ENCODE measurements around the gene RNFT2.
"Not testable (repeated sequence)": the region's sequence is repeated elsewhere in the genome, so short reads cannot be mapped to it uniquely, and the experiment has no call there.

Gene RNFT2

DNA sequence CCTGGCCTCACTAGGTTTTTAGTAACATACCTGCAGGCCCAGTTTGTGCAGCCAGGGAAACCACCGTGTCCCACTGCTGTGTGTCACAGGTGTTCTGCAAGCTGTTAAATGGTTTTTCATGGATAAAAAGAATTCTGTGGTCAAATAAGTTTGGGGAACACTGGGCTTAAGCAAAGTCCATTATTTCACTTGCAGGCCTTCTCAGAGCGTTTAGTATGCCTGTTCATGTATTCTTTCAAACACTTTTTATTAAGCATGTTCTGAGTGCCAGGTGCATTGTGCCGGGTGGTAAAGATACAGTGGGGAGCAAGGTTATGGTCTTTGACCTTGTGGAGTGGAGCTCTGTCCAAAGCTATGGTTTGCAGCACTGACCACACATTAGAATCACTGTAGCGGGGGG is 7.4 kb downstream of the RNFT2 start:
- no peak for DNase-seq

DNA sequence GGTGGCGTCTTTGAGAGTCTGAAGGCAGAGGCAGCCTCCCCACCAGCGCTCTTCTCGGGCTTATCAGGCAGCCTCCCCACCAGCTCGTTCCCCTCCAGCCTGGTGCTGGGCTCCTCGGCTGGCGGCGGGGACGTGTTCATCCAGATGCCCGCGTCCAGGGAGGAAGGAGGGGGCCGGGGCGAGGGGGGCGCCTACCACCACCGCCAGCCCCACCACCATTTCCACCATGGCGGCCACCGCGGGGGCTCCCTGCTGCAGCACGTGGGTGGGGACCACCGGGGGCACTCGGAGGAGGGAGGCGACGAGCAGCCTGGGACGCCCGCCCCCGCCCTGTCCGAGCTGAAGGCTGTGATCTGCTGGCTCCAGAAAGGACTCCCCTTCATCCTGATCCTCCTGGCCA is 11.8 kb downstream of the RNFT2 start:
- no peak for DNase-seq

DNA sequence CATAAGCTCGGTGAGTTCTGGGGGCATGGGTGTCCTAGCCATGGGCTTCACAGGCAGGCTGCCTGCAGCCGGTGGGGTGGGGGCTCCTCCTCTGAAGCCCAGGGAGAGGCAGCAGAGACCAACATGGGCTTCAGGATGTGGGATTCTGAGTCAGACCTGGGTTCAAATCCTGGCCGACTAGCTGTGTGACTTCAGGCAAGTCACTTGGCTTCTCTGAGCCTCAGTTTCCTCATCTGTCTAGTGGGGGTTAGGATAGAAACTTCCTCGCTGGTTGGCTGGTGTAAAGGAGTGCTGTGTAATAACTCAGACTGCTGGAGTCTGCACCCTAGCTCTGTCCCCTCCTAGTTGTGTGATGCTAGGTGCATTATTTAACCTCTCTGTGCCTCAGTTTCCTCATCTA is 12.2 kb downstream of the RNFT2 start:
- DNase-seq = no peak

DNA sequence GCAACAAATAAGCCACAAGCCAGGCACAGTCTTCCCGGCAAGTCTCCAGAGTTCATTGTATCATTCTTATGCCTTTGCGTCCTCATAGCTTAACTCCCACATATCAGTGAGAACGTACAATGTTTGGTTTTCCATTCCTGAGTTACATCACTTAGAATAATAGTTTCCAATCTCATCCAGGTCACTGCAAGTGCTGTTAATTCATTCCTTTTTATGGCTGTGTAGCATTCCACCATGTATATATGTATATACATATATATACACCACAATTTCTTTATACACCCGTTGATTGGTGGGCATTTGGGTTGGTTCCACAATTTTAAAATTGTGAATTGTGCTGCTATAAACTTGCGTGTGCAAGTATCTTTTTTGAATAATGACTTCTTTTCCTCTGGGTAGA is 16.0 kb downstream of the RNFT2 start:
- DNase-seq = not testable (repeated sequence)

DNA sequence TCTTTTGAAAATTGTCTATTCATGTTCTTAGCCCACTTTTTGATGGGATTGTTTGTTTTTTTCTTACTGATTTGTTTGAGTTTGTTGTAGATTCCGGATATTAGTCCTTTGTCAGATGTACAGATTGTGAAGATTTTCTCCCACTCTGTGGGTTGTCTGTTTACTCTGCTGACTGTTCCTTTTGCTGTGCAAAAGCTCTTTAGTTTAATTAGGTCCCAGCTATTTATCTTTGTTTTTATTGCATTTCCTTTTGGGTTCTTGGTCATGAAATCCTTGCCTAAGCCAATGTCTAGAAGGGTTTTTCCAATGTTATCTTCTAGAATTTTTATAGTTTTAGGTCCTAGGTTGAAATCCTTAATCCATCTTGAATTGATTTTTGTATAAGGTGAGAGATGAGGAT is 16.7 kb downstream of the RNFT2 start:
- DNase-seq = not testable (repeated sequence)

DNA sequence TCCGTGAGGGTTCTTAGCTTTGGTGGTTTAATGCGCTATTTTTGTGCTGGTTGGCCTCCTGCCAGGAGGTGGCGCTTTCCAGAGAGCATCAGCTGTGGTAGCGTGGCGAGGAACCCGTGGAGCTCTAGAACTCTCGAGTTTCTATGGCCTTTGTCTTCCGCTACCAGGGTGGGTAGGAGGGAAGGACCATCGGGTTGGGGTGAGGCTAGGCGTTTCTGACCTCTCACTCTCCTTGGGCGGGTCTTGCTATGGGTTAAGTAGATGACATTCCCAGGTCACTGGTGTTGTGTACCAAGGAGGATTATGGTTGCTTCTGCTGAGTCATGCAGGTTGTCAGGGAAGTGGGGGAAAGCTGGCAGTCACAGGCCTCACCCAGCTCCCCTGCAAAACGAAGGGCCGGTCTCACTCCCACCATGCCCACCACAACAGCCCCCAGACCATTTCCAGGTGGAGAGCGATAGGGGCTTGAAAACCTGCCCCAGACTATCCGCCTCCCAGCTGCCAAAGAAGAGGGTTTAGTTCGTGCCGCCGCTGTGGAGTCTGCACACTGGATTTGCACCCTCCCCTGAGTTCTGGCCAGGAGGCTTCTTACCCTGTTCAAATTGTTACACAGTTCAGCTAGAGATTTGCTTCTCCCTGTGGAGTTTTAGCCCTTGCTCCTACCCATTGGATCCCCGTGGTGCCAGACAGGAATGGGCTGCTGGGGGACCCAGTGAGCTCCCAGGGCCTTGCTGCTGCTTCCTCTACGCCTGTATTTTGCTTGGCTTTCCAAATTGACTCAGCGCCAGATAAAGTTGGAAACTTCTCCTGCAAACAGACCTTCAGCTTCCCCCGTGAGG is 21.9 kb downstream of the RNFT2 start:
- DNase-seq = peak in 1 of 5 experiments; percentile 37

DNA sequence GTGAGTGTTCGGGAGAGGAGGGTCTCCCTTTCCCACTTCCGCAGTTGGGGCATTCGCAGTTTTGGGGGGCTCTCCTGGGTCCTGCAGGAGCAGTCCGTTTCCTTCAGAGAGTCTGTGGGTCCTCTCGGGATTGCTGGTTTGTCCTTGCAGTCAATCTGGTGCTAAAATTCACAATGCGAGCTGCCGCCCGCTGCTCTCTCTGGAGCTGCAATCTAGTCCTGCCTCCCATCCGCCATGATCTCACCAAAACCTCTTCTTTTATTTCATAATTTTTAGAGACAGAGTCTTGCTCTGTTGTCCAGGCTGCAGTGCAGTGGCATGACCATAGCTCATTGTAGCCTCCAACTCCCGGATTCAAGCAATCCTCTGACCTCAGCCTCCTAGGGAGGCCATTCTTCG is 22.5 kb downstream of the RNFT2 start:
- DNase-seq = no peak

DNA sequence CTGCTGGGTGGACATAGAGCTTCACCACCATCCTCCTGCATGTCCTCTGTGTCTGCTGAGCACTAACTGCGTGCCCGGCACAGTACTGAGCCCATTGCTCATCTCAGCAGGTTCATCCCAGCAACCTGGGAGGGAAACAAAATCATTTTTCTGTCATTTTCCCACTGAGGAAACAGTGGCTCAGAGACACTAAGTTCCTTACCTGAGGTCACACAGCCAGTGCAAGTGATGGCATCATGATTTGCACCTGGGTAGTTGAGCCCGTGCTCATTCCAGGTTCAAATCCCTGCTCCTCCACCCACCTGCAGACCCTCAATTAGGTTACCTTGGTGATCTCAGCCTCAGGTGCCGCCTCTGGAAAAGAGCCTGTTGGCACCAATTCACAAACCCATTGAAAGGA is 23.4 kb downstream of the RNFT2 start:
- no peak for DNase-seq

DNA sequence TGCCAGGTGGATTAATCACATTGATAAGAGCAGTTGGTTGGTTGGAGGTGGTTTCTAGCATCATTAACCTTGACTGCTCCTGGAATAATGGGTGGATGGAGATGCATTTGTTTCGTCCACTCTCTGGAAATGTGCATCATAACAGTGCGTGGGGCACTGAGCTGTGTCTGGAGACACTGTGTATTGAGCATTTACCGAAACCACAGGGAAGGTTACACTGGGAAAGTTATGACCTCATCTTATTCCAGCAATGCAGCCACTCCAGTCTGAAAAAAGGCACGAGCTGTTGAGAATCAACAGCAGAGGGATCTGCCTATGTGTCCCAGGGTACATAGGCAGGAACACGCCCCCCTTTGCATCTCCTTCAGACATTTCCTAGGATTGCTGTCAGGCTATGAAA is 27.2 kb downstream of the RNFT2 start:
- no peak for DNase-seq

DNA sequence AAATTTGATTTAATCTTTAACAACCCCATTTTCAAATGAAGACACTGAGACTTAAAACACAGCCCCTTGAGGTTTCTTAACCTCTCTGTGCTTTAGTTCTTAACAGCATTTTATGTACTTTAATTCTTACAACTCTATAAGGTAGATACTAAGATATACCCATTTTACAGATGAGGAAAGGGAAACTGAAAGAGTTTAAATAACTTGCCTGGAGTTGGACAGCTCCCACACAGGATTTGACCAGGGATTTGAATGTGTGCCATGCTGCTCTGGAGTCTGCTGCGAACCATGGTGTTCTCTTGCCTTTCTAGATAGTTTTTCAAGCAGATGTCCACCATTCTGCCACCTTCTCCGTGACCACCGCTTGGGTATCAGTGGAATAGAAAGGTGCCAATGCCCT is 28.2 kb downstream of the RNFT2 start:
- no peak for DNase-seq

DNA sequence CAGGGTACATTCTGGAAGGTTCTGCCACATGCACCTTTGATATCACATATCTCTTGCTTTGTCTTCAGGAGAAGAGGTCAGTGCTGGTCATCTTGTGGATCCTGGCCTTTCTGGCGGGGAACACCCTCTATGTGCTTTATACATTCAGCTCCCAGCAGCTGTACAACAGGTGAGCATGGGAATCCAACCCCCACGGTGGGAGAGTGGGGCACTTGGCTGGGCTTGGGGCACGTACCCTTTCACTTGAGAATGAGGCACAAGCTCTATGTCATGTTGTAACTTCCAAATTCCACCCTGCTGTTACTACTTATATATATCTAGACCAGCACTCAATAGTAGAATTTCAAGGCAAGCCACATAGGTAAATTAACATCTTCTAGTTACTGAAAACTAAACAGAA is 28.6 kb downstream of the RNFT2 start:
- DNase-seq = no peak

DNA sequence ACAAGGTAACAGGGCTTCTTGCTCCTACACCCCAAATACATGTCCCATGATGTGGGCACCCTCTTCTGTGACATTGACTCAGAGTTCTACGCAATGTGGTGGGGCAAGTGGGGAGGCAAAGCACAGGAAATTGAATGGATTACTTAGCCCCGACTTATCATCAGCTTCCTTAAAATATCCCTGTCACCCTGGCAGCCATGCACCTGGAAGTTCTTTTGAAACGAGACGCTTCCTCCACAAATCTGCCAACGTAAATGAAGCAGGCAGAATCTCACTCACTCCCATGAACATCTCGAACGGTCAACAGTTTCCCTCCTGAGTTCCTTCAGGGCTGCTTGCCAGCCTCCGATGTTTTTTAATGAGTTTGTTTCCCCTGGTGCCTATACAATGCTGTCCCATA is 33.5 kb downstream of the RNFT2 start:
- DNase-seq = no peak

DNA sequence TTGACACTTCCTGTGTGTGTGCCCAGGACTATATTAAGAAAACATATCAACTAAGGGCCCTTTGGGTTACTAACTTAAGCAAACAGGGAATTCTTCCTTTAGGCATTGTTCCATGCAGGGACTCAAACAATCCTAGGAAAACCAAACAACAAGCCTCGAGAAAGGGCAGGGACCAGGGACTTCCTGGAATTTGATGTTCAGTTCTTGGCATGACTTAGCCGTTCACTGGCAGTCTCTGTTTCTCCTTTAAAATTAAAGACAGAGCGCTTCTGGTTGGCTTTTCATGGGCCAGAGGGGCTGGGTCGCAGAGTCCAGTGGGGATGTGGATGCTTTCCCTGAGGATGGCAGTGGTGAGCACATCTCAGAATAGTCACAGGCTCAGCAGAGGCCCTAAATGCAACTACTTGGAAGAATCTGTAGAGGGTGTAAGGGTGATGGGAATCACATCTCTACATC is 35.2 kb downstream of the RNFT2 start:
- DNase-seq = no peak

DNA sequence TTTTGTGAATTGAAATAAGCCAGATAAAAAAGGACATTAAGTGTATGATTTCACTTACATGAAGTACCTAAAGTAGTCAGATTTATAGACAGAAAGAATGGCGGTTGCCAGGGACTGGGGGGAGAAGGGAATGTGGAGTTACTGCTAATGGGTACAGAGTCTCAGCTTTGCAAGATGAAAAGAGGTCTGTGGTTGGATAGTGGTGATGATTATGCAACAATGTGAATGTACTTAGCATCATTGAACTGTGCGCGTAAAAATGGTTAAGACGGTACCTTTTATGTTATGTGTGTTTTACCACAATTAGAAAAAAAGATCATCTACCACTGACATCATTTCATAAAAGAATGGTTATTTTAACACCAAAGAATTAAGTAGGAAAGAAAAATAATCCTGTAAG is 35.9 kb downstream of the RNFT2 start:
- DNase-seq = no peak

DNA sequence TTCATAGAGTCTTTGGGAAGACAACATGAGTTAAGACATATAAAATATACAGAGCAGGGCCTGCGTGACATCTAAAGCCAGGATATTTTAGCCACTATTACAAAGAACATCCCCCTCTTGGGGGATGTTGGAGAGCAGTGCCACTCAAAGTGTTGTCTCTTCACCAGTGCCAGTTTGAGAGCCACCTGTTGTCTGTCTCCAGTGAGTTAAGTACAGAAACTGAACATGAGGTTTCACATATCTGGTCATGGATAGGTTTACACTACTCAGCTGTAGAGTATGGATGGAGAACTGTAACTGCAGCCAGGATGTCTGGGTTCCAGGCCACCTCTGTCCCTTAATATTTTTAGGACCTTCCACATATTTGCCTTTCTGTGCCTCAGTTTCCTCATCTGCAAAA is 39.1 kb downstream of the RNFT2 start:
- DNase-seq = no peak

DNA sequence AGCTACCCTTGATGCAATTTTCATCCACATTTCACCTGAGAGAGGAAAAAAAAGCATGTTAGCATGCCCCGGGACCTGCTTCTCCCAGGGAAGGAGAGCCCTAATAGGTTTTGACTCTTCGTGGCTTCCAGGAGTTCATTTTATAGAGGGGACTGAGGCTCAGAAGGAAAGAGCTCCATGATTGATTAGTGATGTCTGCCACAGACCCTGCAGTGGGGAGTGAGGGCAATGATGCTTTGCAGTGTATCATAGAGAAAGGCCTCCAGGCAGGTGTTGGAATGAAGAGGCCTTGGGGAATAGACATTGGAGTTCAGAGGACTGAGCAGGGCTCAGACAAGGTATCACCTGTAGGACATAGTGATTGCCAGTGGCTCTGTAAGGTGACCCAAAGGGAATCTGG is 41.5 kb downstream of the RNFT2 start:
- DNase-seq = no peak

DNA sequence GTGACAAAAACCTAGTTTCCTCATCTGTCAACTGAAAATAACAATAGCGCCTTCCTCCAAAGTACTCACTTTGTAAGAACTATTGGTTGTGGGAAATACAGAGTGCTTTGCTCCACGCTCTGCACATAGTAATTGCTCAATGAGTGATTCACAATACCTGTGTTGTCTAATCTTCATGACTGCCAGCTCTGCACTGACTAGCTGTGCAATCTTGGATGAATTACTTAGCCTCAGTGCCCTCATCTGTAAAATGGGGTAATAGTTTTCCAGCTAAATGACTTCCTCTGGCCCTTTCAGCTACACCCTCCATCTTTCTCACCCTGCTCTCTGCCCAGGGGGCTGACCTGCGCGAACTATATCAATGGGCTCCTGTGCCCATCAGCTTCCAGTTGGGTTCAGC is 42.8 kb downstream of the RNFT2 start:
- no peak for DNase-seq

DNA sequence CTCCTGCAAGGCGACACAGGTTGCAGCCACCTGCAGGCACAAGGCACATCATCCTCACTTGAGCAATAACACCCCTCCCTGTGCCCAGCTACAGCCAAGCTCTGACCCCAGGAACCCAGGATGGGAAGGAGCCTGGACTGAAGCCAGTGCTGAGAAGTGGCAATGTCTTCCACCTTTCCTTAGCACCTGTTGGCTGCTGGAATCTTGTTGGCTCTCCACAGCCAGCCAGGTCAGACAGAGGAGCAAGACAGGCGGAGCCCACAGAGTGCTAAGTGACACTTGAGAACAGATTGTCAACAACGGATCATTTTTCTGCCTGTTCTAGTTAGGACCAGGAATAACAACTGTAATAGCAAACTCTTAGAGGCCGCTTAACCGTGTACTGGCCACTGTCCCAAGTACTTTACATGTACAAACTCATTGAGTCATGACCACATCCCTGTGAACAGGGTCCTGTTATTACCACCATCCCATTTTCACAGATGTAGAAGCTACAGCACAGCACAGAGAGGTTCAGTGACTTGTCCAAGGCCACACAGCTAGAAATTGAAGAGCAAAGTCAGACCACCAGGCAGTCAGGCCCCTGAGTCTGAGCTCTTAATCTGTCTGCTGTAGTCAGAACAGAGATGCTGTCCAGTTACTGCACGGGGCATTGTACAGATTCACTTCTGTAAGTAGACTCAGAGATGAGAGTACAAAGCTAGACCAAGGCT is 45.6 kb downstream of the RNFT2 start:
- DNase-seq = no peak

DNA sequence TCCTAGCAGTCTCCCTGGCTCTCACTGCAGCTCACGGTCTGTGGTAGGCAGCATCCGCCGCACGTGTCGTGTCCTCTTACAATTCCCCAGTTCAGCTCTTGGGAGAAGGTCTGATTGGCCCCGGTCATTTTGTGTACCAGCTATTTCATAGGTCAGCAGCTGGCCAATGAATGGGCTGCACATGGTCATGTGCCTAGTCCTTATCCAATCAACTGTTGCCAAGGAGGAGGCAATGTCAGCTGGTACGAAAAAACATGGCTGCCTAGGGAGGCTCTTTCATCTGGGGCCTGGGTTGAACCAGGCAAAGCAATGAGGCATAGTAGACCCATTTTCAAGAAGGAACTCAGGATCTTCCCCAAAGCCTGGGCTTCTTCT is 46.1 kb downstream of the RNFT2 start:
- peak in 1 of 5 experiments; percentile 9 for DNase-seq

DNA sequence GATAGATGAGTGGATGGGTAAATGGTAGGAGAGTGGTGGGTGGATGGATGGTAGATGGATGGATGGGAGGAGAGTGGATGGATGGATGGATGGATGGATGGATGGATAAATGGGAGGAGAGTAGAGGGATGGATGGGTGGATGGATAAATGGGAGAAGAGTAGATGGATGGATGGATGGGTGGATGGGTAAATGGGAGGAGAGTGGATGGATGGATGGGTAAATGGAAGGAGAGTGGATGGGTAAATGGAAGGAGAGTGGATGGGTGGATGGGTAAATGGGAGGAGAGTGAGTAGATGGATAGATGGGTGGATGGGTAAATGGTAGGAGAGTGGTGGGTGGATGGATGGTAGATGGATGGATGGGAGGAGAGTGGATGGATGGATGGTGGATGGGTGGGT is 51.4 kb downstream of the RNFT2 start:
- DNase-seq = not testable (repeated sequence)

DNA sequence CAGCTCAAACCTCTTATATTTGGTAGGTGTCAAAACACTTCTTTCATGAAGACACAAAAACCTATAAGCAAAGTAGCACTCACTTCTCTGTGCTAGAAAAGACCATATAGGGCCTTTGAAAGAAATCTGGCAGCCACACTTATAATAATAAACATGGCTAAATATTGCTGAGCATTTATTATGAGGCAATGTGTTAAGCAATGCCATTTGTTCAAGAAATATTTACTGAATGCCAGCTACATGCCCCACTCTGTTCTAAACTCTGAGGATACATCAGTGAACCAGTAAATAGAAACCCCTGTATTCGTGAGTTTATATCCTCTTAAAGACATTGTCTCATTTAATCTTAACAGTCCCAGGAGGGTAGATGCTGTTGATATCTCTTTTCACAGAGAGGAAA is 52.0 kb downstream of the RNFT2 start:
- DNase-seq = no peak

DNA sequence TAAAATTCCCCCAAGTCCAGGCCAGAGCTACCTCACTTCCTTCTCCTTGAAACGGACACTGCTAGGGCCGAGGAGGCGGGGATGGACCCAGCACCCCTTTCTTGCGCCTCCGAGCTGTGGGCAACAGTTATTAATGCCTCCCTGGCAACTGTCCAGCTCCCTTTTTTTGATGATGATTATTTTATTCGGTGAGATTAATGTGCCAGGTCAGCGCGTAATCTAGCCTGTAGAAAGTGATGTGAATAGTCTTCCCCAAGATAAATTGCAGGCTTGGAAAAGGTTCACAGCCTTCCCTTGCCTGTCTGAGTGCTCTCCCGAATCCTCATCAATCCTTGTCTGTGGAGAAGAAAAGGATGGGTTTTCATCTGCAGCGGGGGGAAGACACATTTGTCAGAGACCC is 54.3 kb downstream of the RNFT2 start:
- no peak for DNase-seq

DNA sequence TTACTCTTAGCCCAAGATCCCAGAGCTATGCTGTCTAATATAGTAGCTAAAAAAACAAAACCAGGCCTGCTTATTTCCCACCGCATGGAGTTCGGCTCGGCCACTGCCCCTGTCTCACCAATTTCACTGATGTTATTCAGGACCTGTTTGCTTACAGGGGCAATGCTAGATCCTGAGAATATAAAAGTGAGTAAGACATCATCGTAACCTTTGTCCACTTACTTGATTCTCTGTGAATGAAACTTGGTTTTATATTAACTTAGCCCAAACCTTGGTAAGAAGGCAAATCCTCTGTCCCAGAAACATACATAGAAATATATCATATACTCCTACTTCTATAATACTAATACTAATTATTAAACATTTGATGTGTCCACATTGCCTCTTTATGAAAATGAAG is 56.6 kb downstream of the RNFT2 start:
- DNase-seq = no peak

DNA sequence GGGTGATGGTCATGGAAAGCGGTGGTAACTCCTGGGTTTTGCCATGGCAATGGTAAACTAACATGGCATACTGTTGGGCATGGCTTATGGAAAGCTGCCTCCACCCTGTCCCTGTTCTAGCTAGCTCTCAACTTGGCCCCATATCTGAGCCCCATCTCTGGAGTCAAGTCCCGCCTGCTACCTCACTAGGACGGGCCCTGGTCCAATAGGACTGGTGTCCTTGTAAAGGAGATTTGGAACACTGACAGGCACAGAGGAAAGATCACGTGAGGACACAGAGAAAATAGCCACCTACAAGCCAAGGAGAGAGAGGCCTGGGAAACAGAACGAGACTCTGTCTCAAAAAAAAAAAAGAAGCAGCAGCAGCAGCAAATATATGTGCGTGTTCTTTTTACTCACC is 59.8 kb downstream of the RNFT2 start:
- DNase-seq = no peak

DNA sequence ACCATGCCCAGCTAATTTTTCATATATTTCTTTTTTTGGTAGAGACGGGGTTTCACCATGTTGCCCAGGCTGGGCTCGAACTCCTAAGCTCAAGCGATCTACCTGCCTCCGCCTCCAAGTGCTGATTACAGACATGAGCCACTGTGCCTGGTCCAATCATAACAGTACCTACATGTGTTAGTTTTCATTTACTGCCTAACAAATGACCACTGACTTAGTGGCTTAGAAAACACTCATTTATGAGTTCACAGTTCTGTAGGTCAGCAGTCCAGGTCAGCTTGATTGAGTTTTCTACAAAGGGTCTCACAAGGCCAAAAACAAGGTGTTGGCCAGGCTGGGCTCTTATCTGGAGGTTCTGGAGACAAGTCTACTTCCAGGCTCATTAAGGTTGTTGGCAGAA is 60.6 kb downstream of the RNFT2 start:
- DNase-seq = no peak
